DOHH2 (cell line): ENCODE measurements around the gene IGF2BP2.
"Not testable (repeated sequence)": the region's sequence is repeated elsewhere in the genome, so short reads cannot be mapped to it uniquely, and the experiment has no call there.

Experiments used
- H3F3A ChIP-seq: fragments of 200-600 bp; sonication (generic), shearing (Covaris generic); 2 replicates; pipeline ENCODE4 v1.6.0; 2016; ENCODE audit warnings: antibody characterized with exemption, mild to moderate bottlenecking; ENCODE audit not compliant: control insufficient read depth, insufficient read depth
- H3K27ac ChIP-seq: fragments of 200-600 bp; sonication (generic); 2 replicates; pipeline ENCODE4 v1.5.1; 2014; ENCODE audit warnings: low read depth, mild to moderate bottlenecking, low read length, moderate library complexity
- H3K27me3 ChIP-seq: fragments of 200-600 bp; sonication (generic); 2 replicates; pipeline ENCODE4 v1.6.1; 2014; ENCODE audit warnings: mild to moderate bottlenecking, low read length, mixed read lengths; ENCODE audit not compliant: control insufficient read depth
- H3K36me3 ChIP-seq: fragments of 200-600 bp; sonication (generic); 2 replicates; pipeline ENCODE4 v1.6.1; 2014; ENCODE audit warnings: mild to moderate bottlenecking, low read length, moderate library complexity, mixed read lengths; ENCODE audit not compliant: control insufficient read depth
- H3K4me1 ChIP-seq: fragments of 200-600 bp; sonication (generic); 2 replicates; pipeline ENCODE4 v1.6.1; 2014; ENCODE audit warnings: mild to moderate bottlenecking, low read length, mixed read lengths; ENCODE audit not compliant: control insufficient read depth
- H3K4me2 ChIP-seq: fragments of 200-600 bp; sonication (generic); 2 replicates; pipeline ENCODE4 v1.6.0; 2014; ENCODE audit warnings: mild to moderate bottlenecking, low read length, moderate library complexity
- H3K4me3 ChIP-seq: fragments of 200-600 bp; sonication (generic); 2 replicates; pipeline ENCODE4 v1.5.1; 2014; ENCODE audit warnings: mild to moderate bottlenecking, low read length, mixed read lengths
- H3K79me2 ChIP-seq: fragments of 200-600 bp; sonication (generic); 2 replicates; pipeline ENCODE4 v1.6.1; 2014; ENCODE audit warnings: mild to moderate bottlenecking, low read length, mixed read lengths; ENCODE audit not compliant: control insufficient read depth
- H3K9me2 ChIP-seq: fragments of 200-600 bp; sonication (generic); replicated peaks from 2 replicates; pipeline ENCODE4 v1.6.1; 2014; ENCODE audit warnings: mild to moderate bottlenecking, low read length, mixed read lengths; ENCODE audit not compliant: control insufficient read depth
- H3K9me3 ChIP-seq: fragments of 200-600 bp; sonication (generic); 2 replicates; pipeline ENCODE4 v1.6.1; 2014; ENCODE audit warnings: antibody characterized with exemption, low read length, mixed read lengths; ENCODE audit not compliant: control insufficient read depth, insufficient read depth
- H4K20me1 ChIP-seq: fragments of 200-600 bp; sonication (generic); 2 replicates; pipeline ENCODE4 v1.6.0; 2014; ENCODE audit warnings: low read depth, mild to moderate bottlenecking, antibody characterized with exemption, low read length, moderate library complexity; ENCODE audit not compliant: control insufficient read depth, insufficient read depth
- EZH2phosphoT487 ChIP-seq: fragments of 200-600 bp; sonication (generic); IDR thresholded peaks from 2 replicates; pipeline ENCODE4 v1.6.1; 2017; ENCODE audit warnings: borderline replicate concordance, mild to moderate bottlenecking, antibody characterized with exemption, low read length, moderate library complexity, mixed read lengths
- TF ChIP-seq, protein P1 (sequence below): fragments of 200-600 bp; sonication (generic); IDR thresholded peaks from one replicate; pipeline ENCODE4 v1.5.1; 2014; ENCODE audit warnings: antibody characterized with exemption, mild to moderate bottlenecking, low read depth, low read length; ENCODE audit not compliant: poor library complexity, severe bottlenecking

Gene IGF2BP2

DNA sequence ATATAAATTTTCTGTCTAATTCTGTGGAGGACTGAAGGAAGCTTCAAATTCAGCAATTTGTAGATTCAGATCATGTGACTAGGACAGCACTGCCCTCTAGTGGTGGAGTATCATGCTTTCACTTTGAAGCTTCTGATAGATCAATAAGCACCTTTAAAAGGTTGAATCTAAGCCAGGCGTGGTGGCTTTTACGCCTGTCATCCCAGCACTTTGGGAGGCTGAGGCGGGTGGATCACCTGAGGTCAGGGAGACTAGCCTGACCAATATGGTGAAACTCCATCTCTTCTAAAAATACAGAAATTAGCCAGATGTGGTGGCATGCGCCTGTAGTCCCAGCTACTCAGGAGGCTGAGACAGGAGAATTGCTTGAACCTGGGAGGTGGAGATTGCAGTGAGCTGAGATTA, 56.3 kb downstream of the IGF2BP2 start:
- not testable (repeated sequence) for H3K27ac ChIP-seq, H3K9me2 ChIP-seq, H3F3A ChIP-seq, H3K9me3 ChIP-seq, H3K4me2 ChIP-seq, H4K20me1 ChIP-seq, H3K36me3 ChIP-seq, H3K4me3 ChIP-seq, H3K27me3 ChIP-seq, H3K79me2 ChIP-seq
- TF ChIP-seq, protein P1, sequence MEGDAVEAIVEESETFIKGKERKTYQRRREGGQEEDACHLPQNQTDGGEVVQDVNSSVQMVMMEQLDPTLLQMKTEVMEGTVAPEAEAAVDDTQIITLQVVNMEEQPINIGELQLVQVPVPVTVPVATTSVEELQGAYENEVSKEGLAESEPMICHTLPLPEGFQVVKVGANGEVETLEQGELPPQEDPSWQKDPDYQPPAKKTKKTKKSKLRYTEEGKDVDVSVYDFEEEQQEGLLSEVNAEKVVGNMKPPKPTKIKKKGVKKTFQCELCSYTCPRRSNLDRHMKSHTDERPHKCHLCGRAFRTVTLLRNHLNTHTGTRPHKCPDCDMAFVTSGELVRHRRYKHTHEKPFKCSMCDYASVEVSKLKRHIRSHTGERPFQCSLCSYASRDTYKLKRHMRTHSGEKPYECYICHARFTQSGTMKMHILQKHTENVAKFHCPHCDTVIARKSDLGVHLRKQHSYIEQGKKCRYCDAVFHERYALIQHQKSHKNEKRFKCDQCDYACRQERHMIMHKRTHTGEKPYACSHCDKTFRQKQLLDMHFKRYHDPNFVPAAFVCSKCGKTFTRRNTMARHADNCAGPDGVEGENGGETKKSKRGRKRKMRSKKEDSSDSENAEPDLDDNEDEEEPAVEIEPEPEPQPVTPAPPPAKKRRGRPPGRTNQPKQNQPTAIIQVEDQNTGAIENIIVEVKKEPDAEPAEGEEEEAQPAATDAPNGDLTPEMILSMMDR = peak; percentile 78
- H3K4me1 ChIP-seq = peaks cover 41% of the 10 kb centered on the region

GRCh38 chr3:185767002-185767688, 57.7 kb downstream of the IGF2BP2 start:
- Histone ChIP-seq H3K27me3 (peaks cover 4% of the 10 kb centered on the region; the same call in 1 of the 2 replicates), H3K4me3 (no peak overlapping the region), H3K36me3 (no peaks in the 10 kb centered on the region), H3K4me1 (peaks cover 48% of the 10 kb centered on the region), H3K79me2 (no peaks in the 10 kb centered on the region), H4K20me1 (no peaks in the 10 kb centered on the region), H3K9me2 (no peaks in the 10 kb centered on the region), H3K9me3 (no peaks in the 10 kb centered on the region), H3K27ac (no peak overlapping the region), H3K4me2 (peak overlapping the region; percentile 34), H3F3A (no peaks in the 10 kb centered on the region)
- TF ChIP-seq EZH2phosphoT487 = no peak
- TF ChIP-seq, protein P1 = no peak

DNA sequence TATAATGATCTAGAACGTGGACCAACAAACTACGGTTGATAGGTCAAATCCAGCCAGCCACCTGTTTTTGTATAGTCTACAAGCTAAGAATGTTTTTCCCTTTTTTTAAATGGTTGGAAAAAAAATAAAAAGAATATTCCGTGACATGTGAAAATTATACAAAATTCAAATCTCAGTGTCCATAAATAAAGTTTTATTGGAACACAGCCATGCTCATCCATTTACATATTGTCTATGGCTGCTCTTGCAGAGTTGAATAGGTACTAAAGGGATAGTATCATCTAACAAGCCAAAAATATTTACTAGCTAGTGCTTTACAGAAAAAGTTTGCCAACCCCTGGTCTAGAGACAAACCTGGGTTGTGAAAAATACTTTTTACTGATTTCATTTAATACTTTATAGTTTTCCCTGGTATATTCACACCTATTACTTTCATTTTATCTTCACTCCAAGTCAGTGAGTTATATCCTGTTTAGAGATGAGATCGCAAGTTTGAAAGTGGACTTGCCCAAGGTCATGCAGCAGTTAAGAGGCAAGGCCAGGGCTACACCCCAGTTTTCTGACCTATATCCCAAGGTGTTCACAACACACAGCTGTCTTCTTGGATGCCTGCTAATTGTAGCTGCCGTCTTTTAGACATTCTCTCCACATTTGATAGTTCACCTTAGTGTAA, 58.4 kb downstream of the IGF2BP2 start:
- Histone ChIP-seq H3K27ac (no peak overlapping the region), H4K20me1 (no peaks in the 10 kb centered on the region), H3K79me2 (no peaks in the 10 kb centered on the region), H3F3A (no peaks in the 10 kb centered on the region), H3K4me2 (peak overlapping the region; percentile 34), H3K36me3 (no peaks in the 10 kb centered on the region), H3K4me1 (peaks cover 48% of the 10 kb centered on the region), H3K9me2 (no peaks in the 10 kb centered on the region), H3K27me3 (peaks cover under 1% of the 10 kb centered on the region; the same call in 1 of the 2 replicates), H3K9me3 (no peaks in the 10 kb centered on the region), H3K4me3 (no peak overlapping the region)
- TF ChIP-seq EZH2phosphoT487 = no peak
- TF ChIP-seq, protein P1 = no peak
